Epidermal melanocyte (primary cell): Measurements from ENCODE around the gene RPL29.
A peak's percentile ranks its signal among the peaks of the same experiment; 100 is the strongest.
"Not testable (repeated sequence)": the region's sequence is repeated elsewhere in the genome, so short reads cannot be mapped to it uniquely, and the experiment has no call there.

ENCODE experiments used
- DNase-seq: peaks from one replicate; pipeline ENCODE4 v3.0.0; 2011; ENCODE audit warnings: low spot score; ENCODE audit not compliant: insufficient read length

Gene RPL29

DNA sequence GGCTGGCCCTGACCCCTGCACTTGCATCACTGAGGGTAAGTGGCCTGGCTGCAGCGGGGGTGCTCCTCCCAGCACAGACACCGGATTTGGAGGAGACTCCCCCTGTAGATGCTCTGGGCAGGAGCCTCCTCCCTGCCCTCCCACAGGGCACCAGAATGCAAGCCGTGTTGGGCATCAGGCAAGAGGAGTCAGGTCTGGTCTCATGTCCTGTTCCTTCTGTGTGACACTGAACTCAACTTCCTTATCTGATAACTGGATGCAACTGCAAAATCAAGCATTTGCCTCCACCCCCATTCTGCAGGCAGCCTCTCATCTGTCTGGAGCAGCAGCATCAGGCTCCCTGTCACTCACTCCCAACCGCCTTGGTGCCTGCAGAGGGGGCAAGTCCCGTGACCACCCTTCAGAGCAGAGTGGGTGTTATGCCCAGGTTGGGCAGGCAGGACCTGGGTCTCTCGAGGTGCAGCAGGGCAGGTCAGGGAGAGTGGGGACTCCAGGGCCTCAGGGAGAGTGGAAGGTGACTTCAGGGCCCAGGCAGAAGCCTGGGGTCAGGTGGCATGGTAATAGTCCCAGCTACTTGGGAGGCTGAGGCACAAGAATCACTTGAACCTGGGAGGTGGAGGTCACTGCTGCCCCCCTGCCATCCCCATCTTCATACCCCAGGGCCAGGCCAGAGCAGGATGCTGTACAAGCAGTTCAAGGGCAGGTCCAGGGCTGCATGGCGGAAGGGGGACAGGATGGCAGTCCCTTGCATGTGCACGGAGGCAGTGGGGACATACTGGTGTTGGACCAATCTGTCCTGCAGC, 10.5 kb upstream of the RPL29 start:
- no peak for DNase-seq

DNA sequence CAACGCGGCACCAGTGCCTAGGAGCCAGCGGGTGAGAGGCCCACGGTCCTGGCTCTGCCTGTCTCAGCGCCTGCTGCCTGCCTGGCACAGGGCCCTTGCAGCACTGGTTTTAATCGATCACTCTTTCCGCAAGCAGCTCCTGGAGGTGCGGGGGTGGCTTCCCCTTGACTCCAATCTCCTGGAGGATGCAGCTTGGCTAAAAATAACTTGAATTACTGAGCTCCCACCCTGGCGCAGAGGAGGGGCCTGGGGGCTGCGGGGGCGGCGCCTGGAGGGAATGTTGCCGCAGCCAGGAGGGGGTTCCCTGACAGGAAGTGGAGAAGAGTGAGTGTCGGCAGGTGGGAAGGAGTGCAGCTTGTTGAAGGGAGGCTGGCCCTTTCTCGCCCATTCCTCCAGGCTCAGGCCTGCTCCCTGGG, 9.9 kb upstream of the RPL29 start:
- DNase-seq = no peak

DNA sequence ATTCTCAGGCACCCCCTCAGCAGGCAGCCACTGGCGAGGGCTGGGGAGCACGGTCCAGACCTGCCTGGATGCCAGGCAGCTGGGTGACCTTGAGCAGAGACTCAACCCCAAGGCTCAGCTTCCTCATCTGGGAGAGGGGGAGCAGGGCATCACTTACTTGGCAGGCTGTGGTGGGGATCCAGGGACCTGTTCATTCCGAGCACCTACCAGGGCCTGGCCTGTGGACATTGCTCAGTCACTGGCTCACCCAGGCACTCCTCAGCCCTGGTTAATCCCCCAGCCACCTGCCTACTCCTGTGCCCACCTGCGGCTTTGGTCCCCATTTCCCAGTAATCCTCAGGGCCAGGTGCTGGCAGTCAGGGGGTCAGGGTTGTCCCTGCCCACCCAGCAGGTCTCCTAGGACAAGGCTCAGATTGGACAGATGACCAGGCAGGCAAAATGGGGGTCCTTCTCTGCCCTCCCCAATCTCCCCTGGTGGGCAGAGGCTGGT, 9.3 kb upstream of the RPL29 start:
- no peak for DNase-seq

DNA sequence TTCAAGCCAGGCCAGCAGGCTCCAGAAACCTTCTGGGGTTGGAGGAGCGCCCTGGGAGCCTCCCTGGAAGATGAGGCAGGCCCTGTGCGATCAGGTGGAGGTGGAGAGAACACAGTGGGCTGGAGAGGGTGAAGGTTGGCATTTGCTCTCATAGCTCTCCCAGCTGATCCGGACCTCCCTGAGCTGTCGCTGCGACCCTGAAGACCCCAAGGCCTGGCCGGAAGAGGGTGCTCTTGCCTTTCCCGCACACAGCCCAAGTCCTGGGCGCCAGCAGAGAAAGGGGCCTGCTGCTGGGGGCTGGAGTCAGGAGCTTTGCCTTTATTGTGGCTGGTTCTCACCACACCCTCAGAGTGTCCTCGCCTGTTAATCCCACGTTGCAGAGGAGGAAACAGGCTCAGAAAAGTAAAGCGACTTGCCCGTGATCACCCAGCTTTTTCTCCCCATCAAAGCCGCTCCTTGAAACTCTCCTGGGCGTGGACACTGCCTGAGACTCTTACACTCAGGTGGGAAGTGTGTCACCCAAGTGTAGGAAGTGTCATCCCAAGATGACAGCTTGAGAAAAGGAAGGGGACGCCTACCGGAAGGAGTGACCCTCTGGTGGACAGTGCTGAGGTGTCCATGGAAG, 8.6 kb upstream of the RPL29 start:
- DNase-seq = peak; percentile 71

DNA sequence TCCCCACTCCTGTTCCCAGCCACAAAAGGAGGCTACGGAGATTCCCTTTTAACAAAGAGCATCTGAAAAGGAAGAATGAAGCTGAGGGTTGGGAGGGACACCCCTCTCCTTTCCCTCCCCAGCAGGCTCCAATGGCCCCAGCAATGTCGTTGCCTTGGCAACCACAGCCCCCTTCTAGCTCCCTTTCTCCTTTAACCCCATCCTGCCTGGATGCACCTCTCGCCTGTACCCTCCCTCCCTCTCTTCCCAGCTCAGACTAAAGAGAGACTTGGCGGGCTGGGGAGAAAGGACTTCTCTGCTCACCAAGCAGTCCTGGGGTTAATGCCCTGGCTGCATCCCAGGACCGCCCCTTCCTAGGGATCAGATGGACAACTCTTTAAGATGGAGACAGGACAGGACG, 7.1 kb upstream of the RPL29 start:
- DNase-seq = no peak

DNA sequence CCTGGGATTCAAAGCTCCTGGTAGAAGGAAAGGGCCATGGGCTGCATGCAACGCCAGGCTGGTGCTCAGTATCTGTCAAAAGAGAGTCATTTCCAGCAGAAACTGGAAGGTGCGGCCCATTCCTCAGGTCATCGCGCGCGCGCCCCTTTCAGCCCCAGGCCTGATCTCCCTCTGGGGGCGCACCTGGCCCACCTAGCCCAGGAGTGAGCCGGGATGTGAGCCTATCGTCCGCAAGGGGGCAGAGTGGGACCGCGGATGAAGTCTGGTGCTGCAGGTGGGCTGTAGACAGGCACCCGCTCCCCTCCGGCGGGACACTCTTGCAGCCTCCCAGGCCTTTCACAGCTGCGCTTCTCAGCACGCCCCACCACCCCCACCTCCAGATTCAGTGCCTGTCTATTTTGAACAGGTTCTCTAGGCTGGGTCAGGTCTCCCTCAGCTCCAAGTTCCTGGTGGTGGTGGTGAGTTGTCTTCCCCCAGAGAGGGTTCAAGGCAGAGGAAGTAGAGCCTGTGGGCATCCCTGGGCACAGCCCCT, 5.8 kb upstream of the RPL29 start:
- peak; percentile 64 for DNase-seq

DNA sequence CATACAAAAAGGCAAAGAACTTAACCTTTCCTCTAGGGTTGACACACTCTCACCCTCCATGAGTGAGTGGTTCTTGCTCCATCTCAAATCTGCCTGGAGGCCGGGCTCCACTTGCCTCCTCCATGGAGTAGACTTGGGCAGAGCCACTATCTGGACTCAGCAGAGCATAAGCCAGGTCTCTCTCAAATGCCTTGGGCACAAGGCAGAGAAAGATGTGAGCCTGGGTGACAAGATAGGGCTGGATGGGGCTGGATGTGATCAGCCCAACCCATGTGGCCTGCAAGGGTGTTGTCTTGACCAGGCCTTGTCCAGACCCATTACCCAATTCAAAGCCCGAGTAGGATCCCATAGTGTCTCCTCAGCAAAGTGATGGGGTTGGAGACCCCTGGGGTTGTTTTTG, 4.2 kb upstream of the RPL29 start:
- DNase-seq = no peak

DNA sequence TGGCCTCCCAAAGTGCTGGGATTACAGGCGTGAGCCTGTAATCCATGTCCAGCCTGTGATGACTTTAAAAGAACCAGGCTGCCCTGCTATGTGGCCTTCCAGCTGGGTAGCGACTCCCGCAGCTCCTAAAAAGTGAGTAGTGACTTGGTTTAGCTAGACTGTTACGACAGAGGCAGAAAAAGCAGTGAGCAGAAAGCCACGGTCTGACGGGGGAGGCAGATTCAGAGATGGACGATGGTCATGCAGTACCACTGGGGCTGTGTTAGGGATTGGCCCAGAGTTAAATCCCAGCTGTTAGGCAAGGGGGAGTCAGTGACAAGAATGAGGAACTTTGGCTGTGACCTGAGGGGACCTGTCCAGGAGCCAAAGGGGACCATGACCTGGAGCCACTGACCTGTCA, 3.1 kb upstream of the RPL29 start:
- no peak for DNase-seq

DNA sequence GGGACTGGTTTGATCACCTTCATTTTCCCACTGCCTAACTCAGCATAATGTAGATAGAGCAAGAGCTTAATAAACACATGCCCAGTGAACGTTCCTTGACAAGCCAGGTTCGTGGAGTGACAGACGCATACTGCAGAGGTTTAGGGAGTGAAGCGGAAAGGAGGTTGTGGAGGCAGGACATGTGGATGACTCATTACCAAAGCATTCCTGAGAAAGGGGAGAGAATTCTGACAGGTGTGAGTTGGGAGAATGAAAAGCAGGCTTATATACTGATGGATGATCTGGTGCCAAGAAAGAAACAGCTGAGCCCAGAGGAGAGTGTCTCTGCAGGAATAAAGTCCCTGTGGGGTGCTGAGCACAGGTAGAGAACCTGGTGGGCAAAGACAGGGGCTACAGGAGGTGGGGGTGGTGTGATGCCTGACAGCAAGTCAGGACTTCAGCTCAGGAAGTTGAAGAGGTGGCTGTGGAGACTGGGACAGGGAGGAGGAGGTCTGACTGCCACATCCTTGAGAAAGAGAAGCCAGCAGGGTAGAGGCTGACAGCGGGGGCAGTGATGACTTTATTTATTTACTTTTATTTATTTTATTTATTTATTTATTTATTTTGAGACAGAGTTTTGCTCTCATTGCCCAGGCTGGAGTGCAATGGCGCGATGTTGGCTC, 2.4 kb upstream of the RPL29 start:
- DNase-seq = no peak

DNA sequence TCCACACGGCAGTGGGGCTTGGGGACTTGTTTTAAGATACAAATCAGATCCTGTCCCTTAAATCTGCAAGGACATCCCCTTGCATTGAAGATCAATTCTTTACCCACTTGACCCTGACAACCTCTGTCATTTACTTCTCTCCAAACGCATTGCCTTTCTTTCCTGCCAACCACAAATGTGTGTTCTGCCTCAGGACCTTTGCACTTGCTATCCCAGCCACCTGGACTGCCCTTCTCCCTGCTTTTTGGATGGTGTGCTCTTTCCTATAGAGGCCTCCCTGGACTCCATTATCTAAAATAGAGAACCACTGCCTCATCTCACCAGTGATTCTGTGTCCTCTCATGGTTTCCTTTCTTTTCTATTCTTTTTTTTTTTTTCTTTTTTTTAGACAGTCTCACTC, 1.5 kb upstream of the RPL29 start:
- no peak for DNase-seq

DNA sequence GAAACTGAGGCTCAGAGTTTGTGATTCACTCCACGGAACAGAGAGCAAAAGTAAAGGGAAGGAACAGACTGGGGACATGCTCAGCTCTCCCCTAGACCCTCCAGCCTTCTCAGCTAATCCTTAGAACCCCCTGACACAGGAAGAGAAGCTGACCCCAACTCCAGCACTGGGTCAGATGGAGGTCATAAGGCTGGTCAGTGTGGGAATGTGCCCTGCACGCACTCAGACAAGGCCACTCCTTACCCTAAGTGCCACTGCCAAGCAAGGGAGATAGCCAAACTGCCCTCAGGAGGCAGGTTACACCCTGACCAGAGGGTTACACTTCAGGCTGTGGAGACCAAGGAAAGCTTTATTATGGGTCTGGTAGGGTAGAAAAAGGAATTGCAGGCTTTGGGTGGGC, 1.2 kb downstream of the RPL29 start:
- DNase-seq = no peak

DNA sequence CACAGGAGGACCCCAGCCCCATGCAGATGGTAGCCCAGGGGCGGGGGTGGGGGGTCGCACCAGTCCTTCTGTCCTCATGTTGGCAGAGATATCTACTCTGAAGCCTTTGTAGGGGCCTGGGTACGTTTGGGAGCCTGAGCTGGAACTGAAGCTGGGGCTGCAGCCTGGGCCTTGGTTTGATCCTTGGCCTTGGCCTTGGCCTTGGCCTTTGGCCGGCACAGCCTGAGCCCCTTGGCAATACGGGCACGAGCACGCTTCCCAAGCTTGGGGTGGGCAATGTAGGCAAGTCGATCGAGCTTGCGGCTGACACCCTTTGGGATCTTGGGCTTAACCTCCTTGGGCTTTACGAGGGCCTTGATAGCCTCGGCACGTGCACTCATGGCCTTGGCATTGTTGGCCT, 2.0 kb downstream of the RPL29 start:
- DNase-seq = not testable (repeated sequence)

DNA sequence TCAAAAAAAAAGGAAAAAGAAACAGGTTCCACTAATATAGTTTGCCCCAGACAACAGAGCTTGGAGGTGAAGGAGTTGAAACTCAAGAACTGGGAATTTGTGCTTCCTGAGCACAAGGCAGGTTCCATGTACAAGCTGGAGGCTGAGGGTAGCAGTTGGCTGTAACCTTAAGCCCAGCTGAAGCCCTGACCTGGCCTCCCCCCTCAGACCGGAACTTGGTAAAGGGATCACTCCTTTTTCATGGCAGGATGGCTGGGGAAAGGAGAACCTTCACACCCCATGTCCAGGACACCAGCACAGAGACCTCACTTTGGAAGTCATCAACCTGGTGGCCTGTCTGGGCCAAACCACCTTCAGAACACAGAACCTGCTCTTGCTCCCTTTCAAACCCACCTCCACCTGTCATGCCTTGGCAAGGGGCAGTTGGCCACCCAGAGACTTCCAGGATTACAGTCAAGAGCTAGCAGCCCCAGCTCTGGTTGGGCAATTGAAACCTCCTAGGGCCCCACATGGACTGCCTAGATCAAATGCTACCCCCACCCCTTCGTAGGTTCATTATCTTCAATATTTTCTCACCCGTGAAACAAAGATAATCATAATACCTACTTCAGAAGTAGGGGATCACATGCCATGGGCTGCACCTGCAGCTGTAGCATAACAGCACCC, 3.5 kb downstream of the RPL29 start:
- no peak for DNase-seq

DNA sequence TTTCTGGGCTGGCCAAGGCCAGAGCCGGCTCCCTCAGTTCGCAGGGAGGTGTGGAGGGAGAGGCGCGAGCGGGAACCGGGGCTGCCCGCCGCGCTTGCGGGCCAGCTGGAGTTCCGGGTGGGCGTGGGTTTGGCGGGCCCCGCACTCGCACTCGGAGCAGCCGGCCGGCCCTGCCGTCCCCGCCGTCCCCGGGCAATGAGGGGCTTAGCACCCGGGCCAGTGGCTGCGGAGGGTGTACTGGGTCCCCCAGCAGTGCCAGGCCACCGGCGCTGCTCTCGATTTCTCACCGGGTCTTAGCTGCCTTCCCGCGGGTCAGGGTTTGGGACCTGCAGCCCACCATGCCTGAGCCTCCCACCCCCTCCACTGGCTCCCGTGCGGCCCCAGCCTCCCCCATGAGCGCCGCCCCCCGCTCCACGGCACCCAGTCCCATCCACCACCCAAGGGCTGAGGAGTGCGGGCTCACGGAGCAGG, 5.2 kb downstream of the RPL29 start:
- DNase-seq = not testable (repeated sequence)

DNA sequence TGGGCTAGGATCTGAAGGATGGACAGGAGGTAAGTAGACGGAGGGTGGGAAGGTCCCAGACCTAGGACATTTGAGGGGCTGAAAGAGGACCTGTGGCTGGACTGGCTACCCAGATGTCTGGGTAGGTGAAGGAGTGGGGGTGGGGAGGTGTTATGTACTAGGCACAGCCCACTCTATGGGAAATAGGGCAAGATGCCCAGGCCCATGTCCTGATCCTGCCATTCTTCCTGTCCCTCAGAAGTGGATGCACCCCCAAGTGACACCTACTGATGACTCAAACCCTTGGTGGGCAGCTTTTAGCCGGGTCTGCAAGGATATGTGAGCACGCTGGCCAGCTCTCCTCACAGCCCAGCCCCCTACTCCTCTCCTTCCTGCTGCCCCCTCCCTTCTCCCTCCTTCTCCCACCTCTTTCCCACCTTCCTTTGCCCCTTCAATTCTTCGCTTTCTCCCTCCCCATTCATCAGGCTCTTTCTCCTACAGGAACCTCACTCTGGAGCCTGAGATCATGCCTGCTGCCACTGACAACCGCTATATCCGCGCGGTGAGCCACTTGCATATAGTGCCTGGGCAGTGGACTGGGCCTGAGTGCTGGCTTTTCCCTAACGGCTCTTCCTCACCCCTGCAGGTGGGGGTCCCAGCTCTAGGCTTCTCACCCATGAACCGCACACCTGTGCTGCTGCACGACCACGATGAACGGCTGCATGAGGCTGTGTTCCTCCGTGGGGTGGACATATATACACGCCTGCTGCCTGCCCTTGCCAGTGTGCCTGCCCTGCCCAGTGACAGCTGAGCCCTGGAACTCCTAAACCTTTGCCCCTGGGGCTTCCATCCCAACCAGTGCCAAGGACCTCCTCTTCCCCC, 7.2 kb downstream of the RPL29 start:
- DNase-seq = no peak

DNA sequence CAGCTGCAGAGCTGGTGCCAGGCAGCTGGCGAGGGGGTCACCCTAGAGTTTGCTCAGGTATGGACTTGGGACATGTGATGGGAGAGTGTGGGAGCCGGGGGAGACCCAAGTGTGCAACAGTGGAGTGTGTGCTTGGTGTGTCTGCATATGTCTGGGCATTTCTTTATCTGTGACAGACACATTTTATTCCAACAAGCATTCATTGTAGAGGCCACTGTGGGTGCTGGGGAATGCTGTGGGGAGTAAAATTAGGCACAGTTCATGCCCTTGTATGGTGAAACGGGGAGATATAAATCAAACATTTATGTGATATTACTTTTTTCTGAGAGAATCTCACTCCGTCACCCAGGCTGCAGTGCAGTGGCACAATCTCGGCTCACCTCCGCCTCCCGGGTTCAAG, 8.1 kb downstream of the RPL29 start:
- no peak for DNase-seq

DNA sequence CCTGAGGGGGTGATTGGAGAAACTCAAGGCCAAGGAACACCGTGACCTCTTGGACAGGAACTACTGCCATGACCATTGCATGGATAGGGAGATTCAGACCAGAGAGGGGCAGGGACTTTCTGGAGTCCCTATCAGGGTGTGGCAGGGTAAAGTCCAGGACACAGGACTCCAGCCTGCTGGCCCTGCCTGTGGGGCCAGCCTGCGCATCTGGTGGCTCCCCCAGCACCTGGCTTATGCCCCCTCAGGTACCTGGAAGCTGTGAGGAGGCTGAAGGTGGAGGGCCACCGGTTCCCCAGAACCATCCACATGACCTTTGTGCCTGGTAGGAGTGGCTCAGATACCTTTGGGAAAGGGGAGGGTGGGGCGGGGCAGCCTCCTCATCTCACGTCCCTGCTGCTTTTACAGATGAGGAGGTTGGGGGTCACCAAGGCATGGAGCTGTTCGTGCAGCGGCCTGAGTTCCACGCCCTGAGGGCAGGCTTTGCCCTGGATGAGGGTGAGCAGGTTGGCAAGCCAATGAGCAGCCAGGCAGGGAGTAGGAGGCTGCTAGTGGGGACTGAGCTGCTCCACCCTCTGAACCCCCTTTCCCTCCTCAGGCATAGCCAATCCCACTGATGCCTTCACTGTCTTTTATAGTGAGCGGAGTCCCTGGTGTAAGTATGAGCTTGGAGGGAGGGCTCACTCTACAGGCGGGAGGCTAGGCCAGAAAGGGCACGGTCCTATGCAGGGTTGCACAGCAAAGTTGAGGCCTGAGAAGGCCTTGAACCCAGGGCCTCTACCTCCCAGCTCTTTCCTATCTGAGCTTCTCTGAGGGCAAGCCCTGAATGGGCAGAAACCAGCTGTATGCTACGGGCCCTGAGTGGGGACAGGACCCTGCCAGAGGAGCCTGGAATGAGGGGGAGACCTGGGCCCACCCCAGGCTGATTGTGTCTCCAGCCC, 9.4 kb downstream of the RPL29 start:
- no peak for DNase-seq

DNA sequence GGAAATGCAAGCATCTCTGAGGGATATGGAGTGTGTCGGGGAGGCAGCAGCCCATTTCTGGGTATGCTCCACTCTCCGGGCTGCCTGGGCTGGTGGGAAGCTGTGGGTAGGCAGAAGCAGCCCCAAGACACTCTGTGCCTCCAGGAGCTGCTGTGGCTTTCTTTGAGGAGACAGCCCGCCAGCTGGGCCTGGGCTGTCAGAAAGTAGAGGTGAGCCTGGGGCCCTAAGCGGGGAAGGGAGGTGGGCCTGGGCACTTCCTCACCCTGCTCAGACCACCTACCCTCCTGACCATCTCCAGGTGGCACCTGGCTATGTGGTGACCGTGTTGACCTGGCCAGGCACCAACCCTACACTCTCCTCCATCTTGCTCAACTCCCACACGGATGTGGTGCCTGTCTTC, 10.6 kb downstream of the RPL29 start:
- DNase-seq = no peak

DNA sequence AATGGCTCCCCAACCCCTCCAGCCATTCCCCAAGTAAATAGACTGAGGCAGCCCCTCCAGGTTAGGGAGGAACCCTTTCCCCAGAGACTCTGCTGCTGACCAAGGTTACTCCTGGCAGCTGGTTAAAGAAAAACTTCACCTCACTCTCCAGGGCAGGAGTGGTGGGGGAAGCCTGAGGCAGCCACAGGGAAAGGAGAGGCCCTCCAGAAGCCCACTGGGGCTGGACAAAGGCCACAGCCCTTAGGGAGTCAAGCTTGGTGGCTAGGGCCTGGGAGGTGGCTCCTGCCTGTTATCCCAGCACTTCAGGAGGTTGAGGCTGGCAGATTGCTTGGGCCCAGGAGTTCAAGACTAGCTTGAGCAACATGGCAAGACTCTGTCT, 11.4 kb downstream of the RPL29 start:
- DNase-seq = no peak
